Measurements from ENCODE around the gene HFM1.
"Not testable (repeated sequence)": the region's sequence is repeated elsewhere in the genome, so short reads cannot be mapped to it uniquely, and the experiment has no call there.

Gene HFM1

DNA sequence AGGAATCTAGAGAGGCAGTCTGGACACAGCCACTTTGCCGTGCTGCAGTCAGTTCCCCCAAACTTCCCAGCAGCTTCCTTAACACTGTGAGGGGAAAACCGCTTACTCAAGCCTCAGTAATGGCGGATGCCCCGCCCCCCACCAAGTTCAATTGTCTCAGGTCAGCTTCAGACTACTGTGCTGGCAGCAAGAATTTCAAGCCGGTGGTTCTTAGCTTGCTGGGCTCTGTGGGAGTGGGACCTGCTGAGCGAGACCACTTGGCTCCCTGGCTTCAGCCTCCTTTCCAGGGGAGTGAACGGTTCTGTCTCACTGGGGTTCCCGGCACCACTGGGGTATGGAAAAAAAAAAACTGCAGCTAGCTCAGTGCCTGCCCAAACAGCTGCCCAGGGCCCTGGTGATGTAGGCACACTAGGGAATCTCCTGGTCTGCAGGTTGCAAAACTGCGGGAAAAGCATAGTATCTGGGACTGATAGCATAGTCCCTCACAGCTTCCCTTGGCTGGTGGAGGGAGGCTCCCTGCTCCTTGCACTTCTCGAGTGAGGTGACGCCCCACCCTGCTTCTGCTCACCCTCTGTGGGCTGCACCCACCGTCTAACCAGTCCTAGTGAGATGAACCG, 23.7 kb upstream of the HFM1 start:
- TF ChIP-seq, protein P1, sequence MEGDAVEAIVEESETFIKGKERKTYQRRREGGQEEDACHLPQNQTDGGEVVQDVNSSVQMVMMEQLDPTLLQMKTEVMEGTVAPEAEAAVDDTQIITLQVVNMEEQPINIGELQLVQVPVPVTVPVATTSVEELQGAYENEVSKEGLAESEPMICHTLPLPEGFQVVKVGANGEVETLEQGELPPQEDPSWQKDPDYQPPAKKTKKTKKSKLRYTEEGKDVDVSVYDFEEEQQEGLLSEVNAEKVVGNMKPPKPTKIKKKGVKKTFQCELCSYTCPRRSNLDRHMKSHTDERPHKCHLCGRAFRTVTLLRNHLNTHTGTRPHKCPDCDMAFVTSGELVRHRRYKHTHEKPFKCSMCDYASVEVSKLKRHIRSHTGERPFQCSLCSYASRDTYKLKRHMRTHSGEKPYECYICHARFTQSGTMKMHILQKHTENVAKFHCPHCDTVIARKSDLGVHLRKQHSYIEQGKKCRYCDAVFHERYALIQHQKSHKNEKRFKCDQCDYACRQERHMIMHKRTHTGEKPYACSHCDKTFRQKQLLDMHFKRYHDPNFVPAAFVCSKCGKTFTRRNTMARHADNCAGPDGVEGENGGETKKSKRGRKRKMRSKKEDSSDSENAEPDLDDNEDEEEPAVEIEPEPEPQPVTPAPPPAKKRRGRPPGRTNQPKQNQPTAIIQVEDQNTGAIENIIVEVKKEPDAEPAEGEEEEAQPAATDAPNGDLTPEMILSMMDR (IDR thresholded peaks at IDR 0.05; ENCODE audit: borderline replicate concordance, insufficient read depth, low read depth, low read length) = no peak

DNA sequence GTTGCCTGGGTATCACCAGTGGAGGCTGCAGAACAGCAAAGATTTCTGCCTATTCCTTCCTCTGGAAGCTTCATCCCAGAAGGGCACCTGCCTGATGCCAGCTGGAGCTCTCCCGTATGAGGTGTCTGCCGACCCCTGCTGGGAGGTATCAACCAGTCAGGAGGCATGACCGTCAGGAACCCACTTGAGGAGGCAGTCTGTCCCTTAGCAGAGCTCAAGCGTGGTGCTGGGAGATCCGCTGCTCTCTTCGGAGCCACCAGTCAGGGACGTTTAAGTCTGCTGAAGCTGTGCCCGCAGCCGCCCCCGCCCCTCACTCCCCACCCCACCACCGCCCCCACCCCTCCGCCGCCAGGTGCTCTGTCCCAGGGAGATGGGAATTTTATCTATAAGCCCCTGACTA, 23.1 kb upstream of the HFM1 start:
- TF ChIP-seq, protein P1 (IDR thresholded peaks at IDR 0.05; ENCODE audit: borderline replicate concordance, insufficient read depth, low read depth, low read length) = no peak
- no peak overlapping the region for H3K4me3 ChIP-seq (ENCODE audit: low read depth, low read length)

More for the DNA sequence above, 23.7 kb upstream of the HFM1 start:
- H3K4me3 ChIP-seq (ENCODE audit: low read depth, low read length) = no peak overlapping the region

DNA sequence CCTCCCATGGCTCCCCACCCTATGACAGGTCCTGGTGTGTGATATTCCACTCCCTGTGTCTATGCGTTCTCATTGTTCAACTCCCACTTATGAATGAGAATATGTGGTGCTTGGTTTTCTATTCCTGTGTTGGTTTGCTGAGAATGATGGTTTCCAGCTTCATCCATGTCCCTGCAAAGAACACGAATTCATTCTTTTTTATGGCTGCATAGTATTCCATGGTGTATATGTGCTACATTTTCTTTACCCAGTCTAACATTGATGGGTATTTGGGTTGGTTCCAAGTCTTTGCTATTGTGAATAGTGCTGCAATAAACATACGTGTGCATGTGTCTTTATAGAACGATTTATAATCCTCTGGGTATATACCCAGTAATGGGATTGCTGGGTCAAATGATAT, 17.9 kb upstream of the HFM1 start:
- not testable (repeated sequence) for H3K4me3 ChIP-seq (ENCODE audit: low read depth, low read length)

DNA sequence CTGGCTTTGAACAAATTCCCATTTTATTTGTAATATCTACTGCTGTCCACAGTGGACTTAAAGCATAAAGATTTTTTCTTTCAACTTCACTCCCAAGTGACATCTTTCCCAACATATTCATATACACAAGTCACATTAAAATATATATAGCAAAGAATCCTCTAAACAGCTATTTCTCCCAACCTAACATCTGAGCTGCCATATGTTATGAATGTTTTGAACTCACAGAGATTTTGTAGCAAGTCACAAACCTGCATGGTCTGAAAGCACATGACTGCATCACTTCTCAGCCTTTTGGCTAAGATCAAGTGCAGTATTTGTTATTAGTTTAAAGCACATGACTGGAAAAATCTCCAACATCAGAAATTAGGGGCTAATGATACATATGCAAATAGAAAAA, 7.7 kb upstream of the HFM1 start:
- no peak overlapping the region for H3K4me3 ChIP-seq (ENCODE audit: low read depth, low read length)
- TF ChIP-seq, protein P1 (IDR thresholded peaks at IDR 0.05; ENCODE audit: borderline replicate concordance, insufficient read depth, low read depth, low read length) = no peak

DNA sequence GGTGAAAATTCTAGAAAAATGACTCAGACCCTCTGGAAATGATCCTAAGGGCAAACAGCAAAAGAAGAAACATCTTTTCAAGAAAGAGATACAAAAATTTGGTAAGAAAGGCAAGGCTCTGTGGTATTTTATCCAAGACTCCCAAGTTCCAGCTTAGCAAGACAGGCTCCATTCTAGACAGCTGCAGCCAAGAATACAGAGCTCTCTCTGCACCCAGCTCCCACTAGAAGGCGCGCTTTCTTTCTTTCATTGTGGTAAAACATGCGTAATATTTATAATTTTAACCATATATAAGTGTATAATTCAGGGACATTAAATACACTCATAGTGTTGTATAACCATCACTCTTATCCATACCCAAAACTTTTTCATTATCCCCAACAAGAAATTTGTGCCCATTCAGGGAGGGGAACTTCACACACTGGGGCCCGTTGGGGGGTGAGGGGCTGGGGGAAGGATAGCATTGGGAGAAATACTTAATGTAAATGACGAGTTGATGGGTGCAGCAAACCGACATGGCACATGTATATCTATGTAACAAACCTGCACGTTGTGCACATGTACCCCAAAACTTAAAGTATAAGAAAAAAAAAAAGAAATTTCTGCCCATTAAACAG, 2.2 kb upstream of the HFM1 start:
- TF ChIP-seq, protein P1 (IDR thresholded peaks at IDR 0.05; ENCODE audit: borderline replicate concordance, insufficient read depth, low read depth, low read length) = no peak
- H3K4me3 ChIP-seq (ENCODE audit: low read depth, low read length) = no peak overlapping the region

DNA sequence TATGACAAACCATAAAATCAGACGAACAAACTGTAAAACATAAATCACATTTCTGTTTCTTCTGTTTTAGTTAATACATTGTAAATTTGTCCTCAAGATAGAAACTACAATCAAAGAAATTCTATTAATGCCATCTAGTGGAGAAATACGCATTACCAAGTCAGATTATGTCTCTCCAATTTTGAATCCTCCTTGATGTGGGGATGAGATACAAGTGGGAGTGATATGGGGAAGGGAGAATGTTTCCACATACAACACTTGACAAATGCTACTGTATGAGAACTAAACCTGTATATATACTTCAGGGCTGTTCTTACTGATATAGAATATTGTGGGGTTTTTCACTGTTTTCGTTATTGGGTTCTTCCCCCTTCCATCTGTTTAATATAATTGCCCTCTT, 2.6 kb downstream of the HFM1 start:
- TF ChIP-seq, protein P1 (IDR thresholded peaks at IDR 0.05; ENCODE audit: borderline replicate concordance, insufficient read depth, low read depth, low read length) = peak; percentile 20; the same call in 1 of the 2 replicates
- H3K4me3 ChIP-seq (ENCODE audit: low read depth, low read length) = no peak overlapping the region

DNA sequence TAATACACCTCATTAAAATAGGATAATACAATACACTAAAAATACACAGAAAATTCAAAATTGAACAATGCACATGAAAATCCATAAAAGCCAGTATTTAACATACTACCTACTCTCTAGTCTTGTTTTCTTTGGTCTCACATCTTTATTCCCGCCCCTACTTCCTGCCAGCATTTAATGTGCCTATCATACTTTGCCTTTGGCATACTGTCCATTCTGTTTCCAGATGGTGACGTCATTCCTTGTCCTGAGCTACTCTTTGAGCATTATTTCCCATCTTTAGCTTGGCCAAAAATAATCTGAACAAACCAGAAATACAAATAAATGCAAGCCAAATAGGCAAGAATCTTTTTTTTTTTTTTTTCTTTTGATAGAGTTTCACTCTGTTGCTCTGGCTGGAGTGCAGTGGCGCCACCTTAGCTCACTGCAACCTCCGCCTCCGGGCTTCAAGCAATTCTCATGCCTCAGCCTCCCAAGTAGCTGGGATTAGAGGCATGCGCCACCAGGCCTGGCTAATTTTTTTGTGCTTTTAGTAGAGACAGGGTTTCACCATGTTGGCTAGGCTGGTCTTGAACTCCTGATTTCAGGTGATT, 4.4 kb downstream of the HFM1 start:
- no peak overlapping the region for H3K4me3 ChIP-seq (ENCODE audit: low read depth, low read length)
- TF ChIP-seq, protein P1 (IDR thresholded peaks at IDR 0.05; ENCODE audit: borderline replicate concordance, insufficient read depth, low read depth, low read length) = no peak

Measured in GM12875 (cell line).